Astrocyte of the cerebellum (primary cell): Measurements from ENCODE around the gene ARRB1.
"Not testable (repeated sequence)": the region's sequence is repeated elsewhere in the genome, so short reads cannot be mapped to it uniquely, and the experiment has no call there.

Experiments
- DNase-seq: peaks from one replicate; pipeline ENCODE4 v3.0.0-alpha.2; 2011; ENCODE audit warnings: low read depth
- H3K4me3 ChIP-seq: 2 replicates; pipeline ENCODE4 v1.5.1; 2011; ENCODE audit warnings: mild to moderate bottlenecking, low read depth, low read length, moderate library complexity
- in situ Hi-C: cut with HindIII; loops from 2 replicates; pipeline ENCODE4 v1.10.0; 2017; ENCODE audit warnings: low sequenced_read_pairs
- TF ChIP-seq, protein P1 (sequence below): IDR thresholded peaks from 2 replicates; pipeline ENCODE4 v1.5.1; 2012; ENCODE audit warnings: low read length, low read depth, moderate library complexity, mild to moderate bottlenecking; ENCODE audit errors: missing control alignments

The ARRB1 gene

DNA sequence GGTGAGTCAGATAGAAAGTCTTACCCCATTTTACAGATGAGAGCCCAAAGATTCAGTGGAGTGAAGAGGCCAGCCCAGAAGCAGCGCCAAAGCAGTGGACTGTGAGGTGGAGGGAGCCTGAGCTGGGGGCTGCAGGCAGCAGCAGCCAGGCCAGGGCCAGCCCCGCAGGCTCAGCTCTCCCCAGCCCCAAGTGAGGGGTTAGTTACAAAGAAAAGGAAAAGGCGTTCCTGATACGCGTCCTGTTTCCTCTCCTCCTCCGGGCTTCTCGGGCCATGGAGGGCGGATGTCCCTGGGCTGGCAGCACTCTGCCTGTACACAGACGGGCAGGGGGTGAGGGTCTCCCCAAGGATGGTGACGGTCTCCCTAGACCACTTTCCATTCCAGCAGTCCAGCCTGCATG, 44.9 kb downstream of the ARRB1 start:
- H3K4me3 ChIP-seq: no peak overlapping the region
- in situ Hi-C loops: no loop called here
- TF ChIP-seq, protein P1, sequence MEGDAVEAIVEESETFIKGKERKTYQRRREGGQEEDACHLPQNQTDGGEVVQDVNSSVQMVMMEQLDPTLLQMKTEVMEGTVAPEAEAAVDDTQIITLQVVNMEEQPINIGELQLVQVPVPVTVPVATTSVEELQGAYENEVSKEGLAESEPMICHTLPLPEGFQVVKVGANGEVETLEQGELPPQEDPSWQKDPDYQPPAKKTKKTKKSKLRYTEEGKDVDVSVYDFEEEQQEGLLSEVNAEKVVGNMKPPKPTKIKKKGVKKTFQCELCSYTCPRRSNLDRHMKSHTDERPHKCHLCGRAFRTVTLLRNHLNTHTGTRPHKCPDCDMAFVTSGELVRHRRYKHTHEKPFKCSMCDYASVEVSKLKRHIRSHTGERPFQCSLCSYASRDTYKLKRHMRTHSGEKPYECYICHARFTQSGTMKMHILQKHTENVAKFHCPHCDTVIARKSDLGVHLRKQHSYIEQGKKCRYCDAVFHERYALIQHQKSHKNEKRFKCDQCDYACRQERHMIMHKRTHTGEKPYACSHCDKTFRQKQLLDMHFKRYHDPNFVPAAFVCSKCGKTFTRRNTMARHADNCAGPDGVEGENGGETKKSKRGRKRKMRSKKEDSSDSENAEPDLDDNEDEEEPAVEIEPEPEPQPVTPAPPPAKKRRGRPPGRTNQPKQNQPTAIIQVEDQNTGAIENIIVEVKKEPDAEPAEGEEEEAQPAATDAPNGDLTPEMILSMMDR: no peak
- DNase-seq: no peak

DNA sequence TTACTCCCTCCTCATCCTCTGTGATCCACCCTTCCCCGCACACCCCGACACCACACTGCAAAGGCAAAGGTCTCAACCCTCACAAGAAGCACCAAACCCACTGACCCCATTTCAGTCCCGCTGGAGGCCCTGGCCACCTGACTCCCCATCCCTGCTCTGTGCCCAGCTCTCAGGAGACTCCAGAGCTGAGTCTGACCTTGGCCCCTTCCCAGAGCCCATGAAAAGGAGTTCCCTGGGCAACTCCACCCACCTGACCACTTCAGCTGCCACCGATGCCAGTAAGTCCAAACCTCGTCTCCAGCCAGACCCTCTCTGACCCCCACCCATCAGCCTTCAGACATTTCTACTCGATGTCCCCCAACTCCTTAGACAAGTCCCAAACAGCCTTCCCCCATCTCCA, 45.5 kb downstream of the ARRB1 start:
- TF ChIP-seq, protein P1: no peak
- no peak for DNase-seq
- in situ Hi-C loops: no loop called here
- no peak overlapping the region for H3K4me3 ChIP-seq

DNA sequence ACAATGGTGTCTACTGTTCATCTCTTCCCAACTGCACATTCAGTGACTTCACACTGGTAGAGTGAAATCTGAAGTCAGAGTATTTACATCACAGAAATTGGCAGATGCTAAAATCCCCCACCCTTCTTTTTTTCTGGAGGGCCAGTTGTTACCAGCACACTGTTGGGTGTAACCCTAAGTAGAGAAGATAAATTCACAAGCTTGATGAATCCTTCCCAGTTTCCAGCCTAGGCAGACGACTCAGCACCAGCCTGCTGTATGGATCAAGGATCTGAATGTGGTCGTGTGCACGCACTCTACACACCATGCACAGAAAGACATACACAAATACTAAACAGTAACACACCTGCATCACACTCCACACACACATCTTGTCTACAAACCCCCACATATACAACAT, 46.0 kb downstream of the ARRB1 start:
- DNase-seq: no peak
- H3K4me3 ChIP-seq: no peak overlapping the region
- in situ Hi-C loops: no loop called here
- TF ChIP-seq, protein P1: no peak

DNA sequence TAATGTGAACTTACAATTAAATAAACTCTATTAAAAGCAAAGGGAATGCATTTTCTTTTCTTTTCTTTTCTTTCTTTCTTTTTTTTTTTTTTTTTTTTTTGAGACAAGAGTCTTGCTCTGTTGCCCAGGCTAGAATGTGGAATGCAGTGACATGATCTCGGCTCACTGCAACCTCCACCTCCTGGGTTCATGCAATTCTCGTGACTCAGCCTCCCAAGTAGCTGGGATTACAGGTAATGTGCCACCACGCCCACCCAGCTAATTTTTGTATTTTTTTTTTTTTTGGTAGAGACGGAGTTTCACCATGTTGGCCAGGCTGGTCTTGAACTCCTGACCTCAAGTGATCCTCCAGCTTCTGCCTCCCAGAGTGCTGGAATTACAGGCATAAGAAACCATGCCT, 46.5 kb downstream of the ARRB1 start:
- H3K4me3 ChIP-seq, DNase-seq, in situ Hi-C loops: not testable (repeated sequence)

DNA sequence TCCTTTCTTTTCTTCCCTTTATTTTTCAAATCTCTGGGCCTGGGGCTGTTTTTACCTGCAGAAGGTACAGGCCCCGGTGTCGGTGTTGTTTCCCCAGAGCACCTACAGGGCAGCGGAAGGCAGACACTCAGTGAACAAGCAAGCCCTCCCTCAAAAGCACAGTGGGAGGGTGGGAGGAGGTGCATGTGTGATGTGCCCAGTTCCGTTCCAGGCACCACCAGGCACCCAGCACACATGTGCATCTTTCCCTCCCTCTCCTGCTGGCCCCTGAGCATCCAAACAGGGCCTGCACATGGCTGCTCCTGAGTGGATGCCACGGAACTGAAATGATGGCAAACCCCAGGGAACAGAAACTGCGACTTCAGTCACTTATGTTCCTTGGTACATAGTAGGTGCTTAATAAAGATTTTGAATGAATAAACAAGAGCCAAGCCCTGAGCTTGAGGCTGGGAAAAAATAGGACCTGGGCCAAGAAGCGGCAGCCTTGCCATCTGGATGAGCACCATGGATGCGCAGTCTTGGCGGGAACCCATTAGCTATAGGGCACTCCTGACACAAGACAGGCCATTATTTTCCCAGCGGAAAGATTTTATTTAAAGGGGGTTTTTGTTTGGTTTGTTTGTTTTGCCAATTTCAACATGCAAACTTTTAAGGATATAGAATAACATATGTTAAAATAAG, 47.8 kb downstream of the ARRB1 start:
- TF ChIP-seq, protein P1: no peak
- DNase-seq: no peak
- in situ Hi-C loops: no loop called here

DNA sequence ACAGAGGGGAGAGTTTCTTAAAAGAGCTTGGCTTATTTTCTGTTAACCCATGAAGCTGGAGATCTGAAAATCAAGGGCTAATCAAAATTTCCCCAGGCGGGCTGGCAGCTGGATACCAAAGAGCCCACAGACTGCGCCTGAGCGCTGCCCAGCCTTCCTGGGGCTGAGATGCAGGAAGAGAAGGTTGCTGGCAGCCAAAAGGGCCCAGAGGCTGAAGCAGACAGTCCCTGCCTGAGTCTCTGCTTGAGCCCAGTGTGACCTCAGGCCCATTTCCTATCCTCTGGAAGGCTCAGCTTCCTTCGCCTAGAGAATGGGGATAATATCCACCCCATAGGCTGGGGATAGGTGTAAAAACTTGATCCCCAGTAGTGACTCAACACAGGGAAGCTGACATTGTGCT, 49.1 kb downstream of the ARRB1 start:
- no peak overlapping the region for H3K4me3 ChIP-seq
- DNase-seq: no peak
- in situ Hi-C loops: no loop called here
- TF ChIP-seq, protein P1: no peak

More for the DNA sequence above, 47.8 kb downstream of the ARRB1 start:
- H3K4me3 ChIP-seq: no peak overlapping the region

DNA sequence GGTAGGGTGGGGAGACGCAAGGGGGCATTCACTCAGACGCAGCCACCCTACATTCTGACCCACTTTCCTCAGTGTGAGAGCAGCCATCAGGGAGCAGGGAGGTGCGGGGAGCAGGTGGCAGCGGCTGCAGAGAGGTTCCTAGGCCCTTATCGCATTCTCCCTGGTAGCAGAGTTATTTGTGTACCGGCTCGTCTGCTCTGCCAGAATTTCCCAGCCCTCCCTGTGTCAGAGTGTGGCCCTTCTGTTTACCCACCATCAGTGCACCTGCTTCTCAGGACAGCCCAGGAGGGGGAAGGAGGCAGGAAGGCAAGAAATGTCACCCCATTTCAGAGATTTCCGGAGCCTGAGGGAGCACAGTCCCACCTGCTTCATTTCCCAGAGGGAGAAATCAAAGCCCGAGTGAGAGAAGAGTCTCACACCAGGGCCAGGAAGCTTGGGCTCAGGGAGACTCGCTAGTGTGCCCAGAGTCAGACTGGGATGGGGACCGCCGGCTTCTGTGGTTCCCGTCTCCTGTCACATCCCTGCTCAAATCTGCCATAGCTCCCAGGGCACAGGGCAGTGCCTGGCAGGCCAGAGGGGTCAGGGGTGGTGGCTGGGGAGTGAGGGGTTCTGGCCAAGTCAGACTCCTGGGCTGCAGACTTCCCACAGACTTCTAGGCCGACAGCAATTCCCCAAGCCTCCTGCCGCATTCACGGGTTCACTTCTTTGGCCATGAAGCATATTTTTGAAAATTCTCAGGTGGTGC, 49.7 kb downstream of the ARRB1 start:
- no peak for DNase-seq
- no peak overlapping the region for H3K4me3 ChIP-seq
- TF ChIP-seq, protein P1: no peak
- in situ Hi-C loops: no loop called here
